ENCODE results near the gene MOGAT2. TPM values are rescaled to one million over a fixed set of nuclear protein-coding genes. Genes with fewer than 3 reads are reported as not detected.

MOGAT2 gene
- 0.08 TPM for total RNA-seq (2021; ENCODE audit: unreplicated experiment)
- not detected for polyA plus RNA-seq (2012; ENCODE audit: insufficient read length)
- Bru-seq, nascent RNA, result percentile 9 among the genes with signal in this experiment
- percentile 6 among the genes with signal in this experiment for BruChase-seq, experiment 1, labeled RNA remaining after a 2-hour chase
- BruChase-seq, experiment 2, labeled RNA remaining after a 6-hour chase, result not detected
- long read RNA-seq, result 0 reads

DNA sequence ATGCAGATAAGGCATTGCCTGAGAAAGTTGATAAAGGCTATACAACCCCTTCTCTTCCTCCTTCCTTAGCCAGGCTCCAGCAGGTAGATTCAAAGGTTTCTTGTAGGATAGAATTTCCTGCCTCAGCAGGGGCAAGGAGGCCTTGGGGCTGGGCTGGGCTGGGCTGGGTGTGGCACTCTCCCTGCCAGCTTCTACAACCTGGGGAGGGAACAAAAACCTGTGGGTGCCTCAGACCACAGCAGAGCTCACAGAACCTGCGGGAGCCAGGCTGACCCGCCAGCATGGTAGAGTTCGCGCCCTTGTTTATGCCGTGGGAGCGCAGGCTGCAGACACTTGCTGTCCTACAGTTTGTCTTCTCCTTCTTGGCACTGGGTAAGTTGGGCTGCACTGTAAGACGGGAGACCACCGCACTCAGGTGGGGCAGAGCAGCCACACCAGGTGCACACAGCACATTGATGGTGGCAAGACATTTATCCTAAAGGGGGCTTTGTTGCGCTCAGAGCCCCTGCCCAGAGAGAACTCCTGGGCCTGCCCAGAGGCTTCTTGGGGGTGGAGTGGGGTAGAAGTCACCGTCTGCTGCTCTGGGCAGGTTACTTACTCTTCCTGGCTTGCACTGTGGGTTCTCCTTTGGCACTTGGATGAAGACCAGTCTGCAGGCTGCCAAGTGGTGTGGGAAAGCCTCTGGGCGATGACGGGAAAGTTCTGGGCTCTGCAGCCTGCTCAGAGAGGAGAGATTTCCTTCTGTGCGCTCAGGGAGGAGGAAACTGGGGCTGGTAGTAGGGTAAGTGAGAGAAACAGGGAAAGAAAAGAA is at the start of gene MOGAT2:
Gene MOGAT2 (plus strand): TSS at position 231 of the 811 bp plus-strand sequence. CDS start 51 bp downstream, at position 282.
- ATAC-seq, result no peak
- CTCF ChIA-PET, result no interaction called here

More for the DNA sequence above, at the start of gene MOGAT2:
- in situ Hi-C loops (cut with HindIII; ENCODE audit: low pct_unique_long_range_greater_than_20kb, low sequenced_read_pairs), result no loop called here
- POLR2A ChIA-PET, result no interaction called here
- Histone ChIP-seq H3K9me3 (ENCODE audit: control insufficient read depth, insufficient read depth, low read depth, low read length) (no peaks in the 10 kb centered on the region), H3K36me3 (ENCODE audit: control insufficient read depth, insufficient read depth, low read length) (no peaks in the 10 kb centered on the region), H3K27me3 (ENCODE audit: control insufficient read depth, insufficient read depth, low read length) (no peaks in the 10 kb centered on the region), H3K4me1 (ENCODE audit: control insufficient read depth, insufficient read depth, low read length) (no peaks in the 10 kb centered on the region), H3K4me3 (ENCODE audit: low read depth in 2 of 2, low read length in 2 of 2) (no peak within 1 kb of the TSS), H3K27ac (ENCODE audit: low read length) (no peak within 1 kb of the TSS)
- intact Hi-C loops (cut with micrococcal nuclease; ENCODE audit: unreplicated experiment), result no loop called here
- no peak for DNase-seq (ENCODE audit: low read depth, low spot score)
- TF ChIP-seq REST (IDR thresholded peaks at IDR 0.05; ENCODE audit: insufficient read depth in 1 of 2, low read depth in 2 of 2, low read length in 1 of 2) (no peak), SIN3A (IDR thresholded peaks at IDR 0.05; ENCODE audit: borderline replicate concordance, insufficient read depth, low read depth, low read length) (no peak), POLR2AphosphoS5 (IDR thresholded peaks at IDR 0.05; ENCODE audit: low read depth, low read length) (no peak), TCF7L2 (IDR thresholded peaks at IDR 0.05; ENCODE audit: low read depth, low read length) (no peak)
- TF ChIP-seq, protein P1, sequence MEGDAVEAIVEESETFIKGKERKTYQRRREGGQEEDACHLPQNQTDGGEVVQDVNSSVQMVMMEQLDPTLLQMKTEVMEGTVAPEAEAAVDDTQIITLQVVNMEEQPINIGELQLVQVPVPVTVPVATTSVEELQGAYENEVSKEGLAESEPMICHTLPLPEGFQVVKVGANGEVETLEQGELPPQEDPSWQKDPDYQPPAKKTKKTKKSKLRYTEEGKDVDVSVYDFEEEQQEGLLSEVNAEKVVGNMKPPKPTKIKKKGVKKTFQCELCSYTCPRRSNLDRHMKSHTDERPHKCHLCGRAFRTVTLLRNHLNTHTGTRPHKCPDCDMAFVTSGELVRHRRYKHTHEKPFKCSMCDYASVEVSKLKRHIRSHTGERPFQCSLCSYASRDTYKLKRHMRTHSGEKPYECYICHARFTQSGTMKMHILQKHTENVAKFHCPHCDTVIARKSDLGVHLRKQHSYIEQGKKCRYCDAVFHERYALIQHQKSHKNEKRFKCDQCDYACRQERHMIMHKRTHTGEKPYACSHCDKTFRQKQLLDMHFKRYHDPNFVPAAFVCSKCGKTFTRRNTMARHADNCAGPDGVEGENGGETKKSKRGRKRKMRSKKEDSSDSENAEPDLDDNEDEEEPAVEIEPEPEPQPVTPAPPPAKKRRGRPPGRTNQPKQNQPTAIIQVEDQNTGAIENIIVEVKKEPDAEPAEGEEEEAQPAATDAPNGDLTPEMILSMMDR (IDR thresholded peaks at IDR 0.05), result no peak
- BruUV-seq (replicated peaks), result no TSS peak

Measured in Panc1 (cell line).